Measurements from ENCODE around the gene KCTD17. TPM values are rescaled to one million over a fixed set of nuclear protein-coding genes. Genes with fewer than 3 reads are reported as not detected.

The KCTD17 gene
- total and polyA plus RNA-seq, 2 of the 13 experiments (the other 11 are each of a cell fraction or from before 2014, with no cell fraction given): 5.3 to 11.7 TPM

- TF ChIP-seq ZNF609 (CRISPR knock-in tag; IDR thresholded peaks at IDR 0.05; ENCODE audit: borderline replicate concordance) (no peak), MBD4 (IDR thresholded peaks at IDR 0.05; ENCODE audit: borderline replicate concordance, low read length) (no peak), ZNF225 (CRISPR knock-in tag; IDR thresholded peaks at IDR 0.05) (no peak), IKZF4 (CRISPR knock-in tag; IDR thresholded peaks at IDR 0.05; ENCODE audit: borderline replicate concordance, low read depth, not compliant biosample characterization) (no peak), ZFP62 (CRISPR knock-in tag; IDR thresholded peaks at IDR 0.05) (no peak), ZNF234 (CRISPR knock-in tag; conservative IDR thresholded peaks at IDR 0.05) (no peak)
These were observed 6.4 kb downstream of the KCTD17 start (continued) for GRCh38 chr22:37057796-37058510.
